K562 (cell line): ENCODE measurements around the gene GJD4. TPM values are rescaled to one million over a fixed set of nuclear protein-coding genes. Genes with fewer than 3 reads are reported as not detected.

ENCODE experiments used
- ATAC-seq: fragments of 200-7000 bp; cut with Tn5 transposase; 3 replicates; pipeline ENCODE4 v1.9.1; 2020; ENCODE audit warnings: moderate library complexity
- BruUV-seq: library from RNA; stranded (reverse); fragments of 400-500 nt; replicated peaks from 2 replicates; lab custom pipeline; 2021; lab: Mats Ljungman, UMichigan
- CTCF ChIA-PET: fragments of 300-600 bp; formaldehyde crosslinking; extraction: SDS; loops from one replicate; lab custom pipeline; 2021; ENCODE audit warnings: low intra/inter-chr PET ratio; lab: Yijun Ruan, JAX
- POLR2A ChIA-PET: fragments of 300-600, 350-650 bp; sonication (Branson Sonifier 250); formaldehyde crosslinking; extraction: SDS; loops from one replicate; lab custom pipeline; 2021; ENCODE audit warnings: antibody characterized with exemption, inconsistent platforms; lab: Yijun Ruan, JAX
- DNase-seq, 4 experiments: peaks; one replicate each; pipeline versions ENCODE4 v3.0.0 to v3.0.0-alpha.2; 2011 to 2018; ENCODE audit warnings: low spot score in 3 of 4, mixed read lengths in 3 of 4; ENCODE audit errors: extremely low read depth in 1 of 4
- FAIRE-seq: peaks from 2 replicates; lab custom pipeline; 2011; peaks lifted over from hg19 to GRCh38; lab: Jason Lieb, UNC
- H2AFZ ChIP-seq: 2 replicates; pipeline ENCODE4 v1.6.0; 2011; ENCODE audit warnings: low read depth, low read length, control low read depth, inconsistent platforms
- H3K27ac ChIP-seq: fragments of 200-600 bp; 3 replicates; pipeline ENCODE4 v1.8.0; 2011; ENCODE audit warnings: low read depth, mild to moderate bottlenecking, control low read depth, inconsistent platforms, low read length, moderate library complexity, mixed read lengths; ENCODE audit errors: extremely low read depth
- H3K27me3 ChIP-seq, 2 experiments: fragments of 300-600 bp in 1 of 2; 2 replicates in 1 of 2; 3 replicates in 1 of 2; pipeline versions ENCODE4 v1.6.0 to v1.8.0; 2011; ENCODE audit warnings: inconsistent platforms in 2 of 2, low read length in 2 of 2, mild to moderate bottlenecking in 1 of 2, mixed read lengths in 1 of 2, moderate library complexity in 1 of 2; ENCODE audit not compliant: control insufficient read depth in 2 of 2, insufficient read depth in 2 of 2
- H3K36me3 ChIP-seq: fragments of 300-600 bp; 3 replicates; pipeline ENCODE4 v1.8.0; 2011; ENCODE audit warnings: mild to moderate bottlenecking, low read length, inconsistent platforms; ENCODE audit not compliant: control insufficient read depth, insufficient read depth
- H3K4me1 ChIP-seq, 2 experiments: fragments of 200-600 bp in 1 of 2; replicated peaks in 1 of 2; 2 replicates in 1 of 2; 3 replicates in 1 of 2; pipeline versions ENCODE4 v1.5.1 to v1.8.0; 2011; ENCODE audit warnings: inconsistent platforms in 2 of 2, low read length in 2 of 2, mild to moderate bottlenecking in 1 of 2, mixed read lengths in 1 of 2, moderate library complexity in 1 of 2; ENCODE audit not compliant: control insufficient read depth in 2 of 2, insufficient read depth in 2 of 2
- H3K4me2 ChIP-seq: 2 replicates; pipeline ENCODE4 v1.6.1; 2011; ENCODE audit warnings: low read length, control low read depth, inconsistent platforms, mixed read lengths; ENCODE audit not compliant: insufficient read depth
- H3K4me3 ChIP-seq: fragments of 200-600 bp; sonication (generic), shearing (Covaris generic); 2 replicates; pipeline ENCODE4 v1.5.1; 2016; ENCODE audit warnings: control low read depth, inconsistent platforms
- H3K79me2 ChIP-seq: fragments of 200-600 bp; 3 replicates; pipeline ENCODE4 v1.8.0; 2011; ENCODE audit warnings: low read length, inconsistent platforms; ENCODE audit not compliant: control insufficient read depth, insufficient read depth
- H3K9ac ChIP-seq, 2 experiments: 2 replicates each; pipeline versions ENCODE4 v1.6.0 to v1.6.1; 2011; ENCODE audit warnings: low read depth in 2 of 2, low read length in 2 of 2, control low read depth in 1 of 2, inconsistent platforms in 1 of 2, mild to moderate bottlenecking in 1 of 2, mixed read lengths in 1 of 2; ENCODE audit not compliant: insufficient read depth in 1 of 2
- H3K9me1 ChIP-seq: one replicate; pipeline ENCODE4 v1.6.0; 2011; ENCODE audit warnings: inconsistent platforms, mild to moderate bottlenecking, low read length, moderate library complexity; ENCODE audit not compliant: control insufficient read depth, insufficient read depth
- H3K9me3 ChIP-seq: replicated peaks from 2 replicates; pipeline ENCODE4 v1.5.1; 2011; ENCODE audit warnings: low read depth, low read length, inconsistent platforms; ENCODE audit not compliant: control insufficient read depth, insufficient read depth
- H4K20me1 ChIP-seq: replicated peaks from 2 replicates; pipeline ENCODE4 v1.6.1; 2011; ENCODE audit warnings: low read length, inconsistent platforms, mixed read lengths; ENCODE audit not compliant: control insufficient read depth, insufficient read depth
- ATF7 ChIP-seq: fragments of 450-650 bp; IDR thresholded peaks from 2 replicates; pipeline ENCODE4 v1.7.1; 2014; ENCODE audit warnings: mild to moderate bottlenecking, moderate library complexity
- GTF2E2 ChIP-seq: fragments of 200-800 bp; sonication (Bioruptor generic); IDR thresholded peaks from 2 replicates; pipeline ENCODE4 v1.6.1; 2016; ENCODE audit warnings: missing genetic modification characterization, missing compliant biosample characterization
- HNRNPL ChIP-seq: fragments of 200-400 bp; formaldehyde crosslinking; IDR thresholded peaks from 2 replicates; pipeline ENCODE4 v1.6.1; 2017; ENCODE audit warnings: low read depth, mild to moderate bottlenecking, low read length
- HSF4 ChIP-seq: fragments of 250-450 bp; sonication (Bioruptor Pico); IDR thresholded peaks from 2 replicates; pipeline ENCODE4 v2.1.2; 2022; ENCODE audit warnings: mild to moderate bottlenecking, moderate library complexity, borderline replicate concordance
- TRIM28 ChIP-seq: fragments of 450-650 bp; IDR thresholded peaks from 2 replicates; pipeline ENCODE4 v1.6.1; 2017
- ZFP36 ChIP-seq: fragments of 150-350 bp; IDR thresholded peaks from 2 replicates; pipeline ENCODE4 v1.6.1; 2018; ENCODE audit warnings: low read length, low read depth; ENCODE audit not compliant: partially characterized antibody
- WGBS: fragments of 100-300 bp; shearing (Covaris generic); methylation state at CpG from one replicate; pipeline ENCODE4 v1.1.6; 2016; ENCODE audit warnings: low coverage, mixed read lengths; ENCODE audit not compliant: insufficient coverage; ENCODE audit errors: missing lambda C conversion rate; 5-methylcytosine and 5-hydroxymethylcytosine counted together
- in situ Hi-C: fragments of 300-500 bp; cut with MboI; formaldehyde crosslinking; loops from 4 replicates; pipeline ENCODE4 v1.15.0; 2018; ENCODE audit warnings: inconsistent platforms, mixed read lengths
- intact Hi-C: fragments of 100-400 bp; cut with micrococcal nuclease; formaldehyde crosslinking; loops from 2 replicates; pipeline ENCODE4 v1.14.2; 2022
- polyA plus RNA-seq, 8 experiments: library from polyadenylated mRNA; depleted of rRNA in 4 of 8; stranded (reverse) in 5 of 8; unstranded in 3 of 8; fragments of >200 nt; fragmentation: Nextera tagmentation in 2 of 8; fragmentation: Illumina TruSeq in 1 of 8; extraction: Ambion mirVana in 2 of 8; extraction: Trizol in 1 of 8; gene quantifications; 2 replicates each; pipeline versions ENCODE4 v1.2.1 to v1.2.3, GENCODE V29; 2011 to 2014; ENCODE audit warnings: inconsistent platforms in 1 of 8, missing spikeins in 1 of 8
- total RNA-seq, 7 experiments: library from RNA; depleted of rRNA in 6 of 7; stranded (reverse); fragments of >200 nt in 6 of 7; fragmentation: Illumina TruSeq in 2 of 7; extraction: Trizol in 2 of 7; gene quantifications; 2 replicates each; pipeline versions ENCODE4 v1.2.1 to v1.2.3, GENCODE V29; 2011 to 2021; ENCODE audit warnings: low replicate concordance in 1 of 7
- TF ChIP-seq, protein P1 (sequence below): fragments of 450-650 bp; formaldehyde crosslinking; IDR thresholded peaks from 2 replicates; pipeline ENCODE4 v1.4.0; 2020; ENCODE audit warnings: mild to moderate bottlenecking, moderate library complexity
- TF ChIP-seq, protein P2 (sequence below): fragments of 150-350 bp; IDR thresholded peaks from 2 replicates; pipeline ENCODE4 v1.6.1; 2014; ENCODE audit warnings: low read depth, mild to moderate bottlenecking, low read length, borderline replicate concordance

GJD4 gene
- total and polyA plus RNA-seq, 9 of the 15 experiments (the other 6 are each of a cell fraction or from before 2014, with no cell fraction given), result not detected

GRCh38 chr10:35592441-35592840 is 12.7 kb upstream of the GJD4 start:
- BruUV-seq, result no TSS peak
- Histone ChIP-seq H3K4me3 (no peak overlapping the region), H2AFZ (no peak overlapping the region), H3K27ac (no peak overlapping the region), H3K27me3 (peaks cover 16 to 27% of the 10 kb centered on the region in 2 experiments), H3K4me1 (no peaks in the 10 kb centered on the region), H3K9me1 (no peaks in the 10 kb centered on the region), H3K79me2 (no peaks in the 10 kb centered on the region), H3K4me2 (no peak overlapping the region), H3K9me3 (no peaks in the 10 kb centered on the region), H4K20me1 (no peaks in the 10 kb centered on the region), H3K36me3 (no peaks in the 10 kb centered on the region), H3K9ac (no peak overlapping the region)
- in situ Hi-C loops (no loop called here), intact Hi-C loops (no loop called here)
- CTCF ChIA-PET, result no interaction called here
- DNase-seq (no peak), ATAC-seq (no peak), FAIRE-seq (no peak)
- WGBS, result 3% methylated on average over 4 of the region's 4 CpGs
- TF ChIP-seq ZFP36 (no peak), HSF4 (CRISPR knock-in tag) (no peak)
- POLR2A ChIA-PET, result interaction anchor here (1.5 kb wide), 1 partner anchor 16 kb away, joined by 3 read pairs; no protein-coding TSS in a partner anchor

DNA sequence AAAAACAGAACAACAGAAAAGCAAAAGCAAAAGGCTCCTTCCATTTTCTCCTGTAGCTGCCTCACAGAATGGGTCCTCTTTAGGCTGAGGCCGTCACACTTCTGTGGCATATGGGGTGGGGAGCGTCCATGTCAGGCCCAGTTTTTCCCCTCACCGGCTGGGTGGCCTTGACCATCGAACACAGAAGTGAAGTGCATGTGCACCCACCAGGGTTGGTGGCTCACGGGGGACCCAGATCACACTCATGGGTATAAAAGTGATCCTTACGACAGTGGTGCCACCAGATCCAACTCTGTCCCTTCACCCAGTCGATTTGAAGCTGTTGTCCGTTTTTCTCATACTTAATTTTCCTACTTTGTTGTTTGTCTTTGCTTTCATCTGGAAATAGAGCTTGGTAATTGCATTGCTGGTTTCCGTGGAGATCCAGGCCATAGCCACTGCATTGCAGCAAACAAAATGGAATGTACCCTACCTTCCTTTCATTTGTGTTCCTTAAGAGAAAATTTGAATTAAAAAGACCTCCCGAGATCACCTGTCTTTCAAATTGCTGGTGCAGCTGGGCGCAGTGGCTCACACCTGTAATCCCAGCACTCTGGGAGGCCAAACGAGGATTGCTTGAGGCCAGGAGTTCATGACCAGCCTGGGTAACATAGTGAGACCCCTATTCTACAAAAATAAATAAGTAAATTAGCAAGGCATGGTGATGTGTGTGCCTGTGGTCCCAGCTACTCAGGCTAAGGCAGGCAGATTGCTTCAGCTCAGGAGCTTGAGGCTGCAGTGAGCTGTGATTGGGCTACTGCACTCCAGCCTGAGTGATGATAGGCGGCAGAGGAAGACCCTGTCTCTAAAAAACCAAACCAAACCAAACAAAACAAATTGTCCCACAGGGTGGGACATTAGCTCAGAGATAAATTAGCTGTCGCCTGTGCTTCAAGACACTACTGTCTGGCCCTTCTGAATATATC is 10.7 kb upstream of the GJD4 start:
- FAIRE-seq, result no peak
- TF ChIP-seq, protein P1, sequence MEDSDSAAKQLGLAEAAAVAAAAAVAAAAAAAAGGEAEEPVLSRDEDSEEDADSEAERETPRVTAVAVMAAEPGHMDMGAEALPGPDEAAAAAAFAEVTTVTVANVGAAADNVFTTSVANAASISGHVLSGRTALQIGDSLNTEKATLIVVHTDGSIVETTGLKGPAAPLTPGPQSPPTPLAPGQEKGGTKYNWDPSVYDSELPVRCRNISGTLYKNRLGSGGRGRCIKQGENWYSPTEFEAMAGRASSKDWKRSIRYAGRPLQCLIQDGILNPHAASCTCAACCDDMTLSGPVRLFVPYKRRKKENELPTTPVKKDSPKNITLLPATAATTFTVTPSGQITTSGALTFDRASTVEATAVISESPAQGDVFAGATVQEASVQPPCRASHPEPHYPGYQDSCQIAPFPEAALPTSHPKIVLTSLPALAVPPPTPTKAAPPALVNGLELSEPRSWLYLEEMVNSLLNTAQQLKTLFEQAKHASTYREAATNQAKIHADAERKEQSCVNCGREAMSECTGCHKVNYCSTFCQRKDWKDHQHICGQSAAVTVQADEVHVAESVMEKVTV (CRISPR knock-in tag), result no peak
- TF ChIP-seq HNRNPL (no peak), TRIM28 (no peak), ATF7 (no peak), GTF2E2 (tag) (no peak)
- TF ChIP-seq, protein P2, sequence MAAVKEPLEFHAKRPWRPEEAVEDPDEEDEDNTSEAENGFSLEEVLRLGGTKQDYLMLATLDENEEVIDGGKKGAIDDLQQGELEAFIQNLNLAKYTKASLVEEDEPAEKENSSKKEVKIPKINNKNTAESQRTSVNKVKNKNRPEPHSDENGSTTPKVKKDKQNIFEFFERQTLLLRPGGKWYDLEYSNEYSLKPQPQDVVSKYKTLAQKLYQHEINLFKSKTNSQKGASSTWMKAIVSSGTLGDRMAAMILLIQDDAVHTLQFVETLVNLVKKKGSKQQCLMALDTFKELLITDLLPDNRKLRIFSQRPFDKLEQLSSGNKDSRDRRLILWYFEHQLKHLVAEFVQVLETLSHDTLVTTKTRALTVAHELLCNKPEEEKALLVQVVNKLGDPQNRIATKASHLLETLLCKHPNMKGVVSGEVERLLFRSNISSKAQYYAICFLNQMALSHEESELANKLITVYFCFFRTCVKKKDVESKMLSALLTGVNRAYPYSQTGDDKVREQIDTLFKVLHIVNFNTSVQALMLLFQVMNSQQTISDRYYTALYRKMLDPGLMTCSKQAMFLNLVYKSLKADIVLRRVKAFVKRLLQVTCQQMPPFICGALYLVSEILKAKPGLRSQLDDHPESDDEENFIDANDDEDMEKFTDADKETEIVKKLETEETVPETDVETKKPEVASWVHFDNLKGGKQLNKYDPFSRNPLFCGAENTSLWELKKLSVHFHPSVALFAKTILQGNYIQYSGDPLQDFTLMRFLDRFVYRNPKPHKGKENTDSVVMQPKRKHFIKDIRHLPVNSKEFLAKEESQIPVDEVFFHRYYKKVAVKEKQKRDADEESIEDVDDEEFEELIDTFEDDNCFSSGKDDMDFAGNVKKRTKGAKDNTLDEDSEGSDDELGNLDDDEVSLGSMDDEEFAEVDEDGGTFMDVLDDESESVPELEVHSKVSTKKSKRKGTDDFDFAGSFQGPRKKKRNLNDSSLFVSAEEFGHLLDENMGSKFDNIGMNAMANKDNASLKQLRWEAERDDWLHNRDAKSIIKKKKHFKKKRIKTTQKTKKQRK, result no peak

More for the DNA sequence above, 10.7 kb upstream of the GJD4 start:
- Histone ChIP-seq H2AFZ (no peak overlapping the region), H4K20me1 (no peaks in the 10 kb centered on the region), H3K27me3 (peaks cover 18 to 34% of the 10 kb centered on the region in 2 experiments), H3K79me2 (no peaks in the 10 kb centered on the region), H3K27ac (no peak overlapping the region), H3K9me3 (no peaks in the 10 kb centered on the region), H3K4me1 (no peaks in the 10 kb centered on the region), H3K4me3 (no peak overlapping the region), H3K9me1 (no peaks in the 10 kb centered on the region), H3K36me3 (no peaks in the 10 kb centered on the region), H3K4me2 (no peak overlapping the region), H3K9ac (no peak overlapping the region)
- CTCF ChIA-PET, result no interaction called here
- DNase-seq, result no peak
- no peak for ATAC-seq
- POLR2A ChIA-PET, result interaction anchor here (0.6 kb wide), 1 partner anchor 23 kb away, joined by 3 read pairs; no protein-coding TSS in a partner anchor
- BruUV-seq, result no TSS peak
- WGBS, result 2% methylated on average over 14 of the region's 14 CpGs
- intact Hi-C loops, result no loop called here
- in situ Hi-C loops, result no loop called here
